8988T (cell line): ENCODE data around the gene CNTNAP2.

Experiments used
- DNase-seq: peaks from one replicate; pipeline ENCODE4 v3.0.0; 2011

Gene CNTNAP2

GRCh38 chr7:147300293-147300692 is 1183.7 kb downstream of the CNTNAP2 start:
- no peak for DNase-seq

- no peak for DNase-seq
Observed at GRCh38 chr7:147304376-147304775, 1187.8 kb downstream of the CNTNAP2 start.

- DNase-seq, result no peak
Observed at GRCh38 chr7:147305827-147306226, 1189.2 kb downstream of the CNTNAP2 start.

- no peak for DNase-seq
Observed at GRCh38 chr7:147308539-147308938, 1191.9 kb downstream of the CNTNAP2 start.

- no peak for DNase-seq
Observed at GRCh38 chr7:147311336-147311735, 1194.7 kb downstream of the CNTNAP2 start.

GRCh38 chr7:147321504-147321903 is 1204.9 kb downstream of the CNTNAP2 start:
- no peak for DNase-seq

GRCh38 chr7:147332988-147333387 is 1216.4 kb downstream of the CNTNAP2 start:
- no peak for DNase-seq

GRCh38 chr7:147363101-147363500 is 1246.5 kb downstream of the CNTNAP2 start:
- DNase-seq, result no peak

- DNase-seq, result no peak
Observed at GRCh38 chr7:147376192-147376591, 1259.6 kb downstream of the CNTNAP2 start.

GRCh38 chr7:147380926-147381325 is 1264.3 kb downstream of the CNTNAP2 start:
- DNase-seq, result no peak

- DNase-seq, result no peak
Observed at GRCh38 chr7:147394329-147394728, 1277.7 kb downstream of the CNTNAP2 start.

GRCh38 chr7:147400221-147400689 is 1283.7 kb downstream of the CNTNAP2 start:
- DNase-seq, result no peak

- DNase-seq, result no peak
Observed at GRCh38 chr7:147400925-147401324, 1284.3 kb downstream of the CNTNAP2 start.

- no peak for DNase-seq
Observed at GRCh38 chr7:147405621-147406020, 1289.0 kb downstream of the CNTNAP2 start.

- no peak for DNase-seq
Observed at GRCh38 chr7:147406521-147407135, 1290.0 kb downstream of the CNTNAP2 start.

- DNase-seq, result no peak
Observed at GRCh38 chr7:147411096-147411495, 1294.5 kb downstream of the CNTNAP2 start.

GRCh38 chr7:147412109-147412508 is 1295.5 kb downstream of the CNTNAP2 start:
- DNase-seq, result no peak

GRCh38 chr7:147412782-147413556 is 1296.4 kb downstream of the CNTNAP2 start:
- DNase-seq, result no peak

- no peak for DNase-seq
Observed at GRCh38 chr7:147413557-147413870, 1296.9 kb downstream of the CNTNAP2 start.

GRCh38 chr7:147415991-147416390 is 1299.4 kb downstream of the CNTNAP2 start:
- no peak for DNase-seq

- no peak for DNase-seq
Observed at GRCh38 chr7:147418966-147419365, 1302.4 kb downstream of the CNTNAP2 start.

GRCh38 chr7:147423875-147424274 is 1307.3 kb downstream of the CNTNAP2 start:
- DNase-seq, result no peak

- no peak for DNase-seq
Observed at GRCh38 chr7:147428075-147428474, 1311.5 kb downstream of the CNTNAP2 start.

- no peak for DNase-seq
Observed at GRCh38 chr7:147429961-147430360, 1313.4 kb downstream of the CNTNAP2 start.

GRCh38 chr7:147432079-147432478 is 1315.5 kb downstream of the CNTNAP2 start:
- no peak for DNase-seq
